ENCODE data around the gene STX10. TPM values are rescaled to one million over a fixed set of nuclear protein-coding genes. Genes with fewer than 3 reads are reported as not detected.

STX10 gene
- total RNA-seq, 6 experiments from 2014 or later: 18.2 to 41.5 (median 23.4) TPM

DNA sequence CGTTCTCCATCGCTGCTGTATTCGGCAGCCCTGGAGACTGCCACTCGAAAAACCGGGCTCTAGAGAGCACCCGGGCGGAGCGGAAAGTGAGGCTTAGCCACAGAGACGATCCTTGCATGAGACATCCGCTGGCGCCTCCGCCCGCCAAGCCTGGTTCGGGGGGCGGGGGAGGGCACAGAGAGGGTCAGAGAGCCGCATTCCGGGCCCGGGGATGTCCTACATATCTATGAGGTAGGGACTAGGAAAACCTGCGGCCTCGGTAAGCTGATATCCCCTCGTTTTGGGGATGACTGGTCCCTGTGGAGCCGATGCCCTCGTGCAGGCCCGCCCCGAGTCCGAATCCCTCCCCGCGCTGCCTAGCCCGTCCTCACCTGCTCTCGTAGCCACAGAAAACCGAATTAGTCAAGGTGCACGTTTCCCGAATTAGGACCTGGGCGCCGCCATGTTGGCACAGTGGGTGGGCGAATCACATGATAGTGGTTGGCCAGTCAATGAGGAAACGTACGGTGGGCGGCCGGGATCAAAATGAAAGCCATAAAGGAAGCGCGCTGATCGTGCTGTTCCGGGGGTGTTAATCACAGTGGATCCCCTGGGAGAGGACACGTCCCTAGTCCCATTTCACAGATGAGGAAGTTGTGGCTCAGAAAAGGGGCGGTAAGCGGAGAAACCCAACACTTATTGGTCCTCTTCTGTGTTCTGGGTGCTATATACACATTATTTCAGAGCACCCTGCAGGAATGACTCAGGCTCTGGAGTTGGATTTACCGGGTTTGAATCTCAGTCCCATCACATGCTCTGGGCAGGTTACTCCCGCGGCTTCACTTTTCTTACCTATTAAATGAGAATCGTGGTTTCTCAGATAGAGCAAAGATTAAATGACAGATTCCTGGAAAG, 33.6 kb downstream of the STX10 start, which contains the start of gene TRMT1:
TSS of gene TRMT1 (minus strand) at position 459 of the 894 bp plus-strand sequence. CDS start at position 118, 341 bp downstream.
- intact Hi-C loops (cut with DNase I): no loop called here
- Histone ChIP-seq H3K4me1 (peaks cover 0 to 16% (median 7%) of the 10 kb centered on the region in 4 donors), H3K9me3 (no peaks in the 10 kb centered on the region), H3K27me3 (no peaks in the 10 kb centered on the region), H3K27ac (peak within 1 kb of the TSS; percentile 17 to 56 (median 42)), H3K4me3 (peak within 1 kb of the TSS; percentile 97 to 99 (median 98)), H3K36me3 (peaks cover 0 to 18% (median 0%) of the 10 kb centered on the region in 4 donors)
- WGBS (ENCODE audit: insufficient coverage, low coverage, low lambda C conversion rate, missing lambda C conversion rate): 0% methylated on average over 15 of the region's 51 CpGs
- ATAC-seq (peak; percentile 69 to 85 (median 79)), DNase-seq (peak; percentile 91 to 95 (median 93))
- TF ChIP-seq POLR2A (IDR thresholded peaks at IDR 0.05): peak; percentile 15
- TF ChIP-seq, protein P1, sequence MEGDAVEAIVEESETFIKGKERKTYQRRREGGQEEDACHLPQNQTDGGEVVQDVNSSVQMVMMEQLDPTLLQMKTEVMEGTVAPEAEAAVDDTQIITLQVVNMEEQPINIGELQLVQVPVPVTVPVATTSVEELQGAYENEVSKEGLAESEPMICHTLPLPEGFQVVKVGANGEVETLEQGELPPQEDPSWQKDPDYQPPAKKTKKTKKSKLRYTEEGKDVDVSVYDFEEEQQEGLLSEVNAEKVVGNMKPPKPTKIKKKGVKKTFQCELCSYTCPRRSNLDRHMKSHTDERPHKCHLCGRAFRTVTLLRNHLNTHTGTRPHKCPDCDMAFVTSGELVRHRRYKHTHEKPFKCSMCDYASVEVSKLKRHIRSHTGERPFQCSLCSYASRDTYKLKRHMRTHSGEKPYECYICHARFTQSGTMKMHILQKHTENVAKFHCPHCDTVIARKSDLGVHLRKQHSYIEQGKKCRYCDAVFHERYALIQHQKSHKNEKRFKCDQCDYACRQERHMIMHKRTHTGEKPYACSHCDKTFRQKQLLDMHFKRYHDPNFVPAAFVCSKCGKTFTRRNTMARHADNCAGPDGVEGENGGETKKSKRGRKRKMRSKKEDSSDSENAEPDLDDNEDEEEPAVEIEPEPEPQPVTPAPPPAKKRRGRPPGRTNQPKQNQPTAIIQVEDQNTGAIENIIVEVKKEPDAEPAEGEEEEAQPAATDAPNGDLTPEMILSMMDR (IDR thresholded peaks at IDR 0.05): no peak

DNA sequence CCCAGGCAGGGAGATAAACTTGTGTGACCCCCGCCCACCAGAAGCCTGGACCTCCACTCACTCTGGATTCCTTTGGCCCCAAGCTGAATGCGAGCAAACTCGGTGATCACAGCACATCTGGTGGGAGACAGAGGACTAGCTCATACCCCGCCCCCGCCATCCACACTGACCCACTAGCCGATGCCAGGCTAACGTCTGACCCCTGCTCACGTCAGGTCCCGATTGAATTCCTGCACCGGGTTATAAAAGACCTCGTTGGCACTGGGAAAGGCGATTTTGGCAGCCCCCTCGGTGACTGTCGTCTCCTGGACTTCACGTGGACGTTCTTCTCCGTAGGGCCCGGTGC, 34.3 kb downstream of the STX10 start:
- Histone ChIP-seq H3K36me3 (peaks cover 0 to 18% (median 0%) of the 10 kb centered on the region in 4 donors), H3K4me3 (peak overlapping the region; percentile 97 to 99 (median 98)), H3K9me3 (no peaks in the 10 kb centered on the region), H3K27ac (peak overlapping the region in 2 of 3 donors; percentile 17 to 21), H3K27me3 (no peaks in the 10 kb centered on the region), H3K4me1 (peaks cover 0 to 16% (median 7%) of the 10 kb centered on the region in 4 donors)
- ATAC-seq: no peak
- WGBS (ENCODE audit: insufficient coverage, low coverage, low lambda C conversion rate, missing lambda C conversion rate): 29% methylated on average over 1 of the region's 18 CpGs
- TF ChIP-seq, protein P1 (IDR thresholded peaks at IDR 0.05): no peak
- TF ChIP-seq POLR2A (IDR thresholded peaks at IDR 0.05): no peak
- peak in 1 of 3 donors; percentile 46 for DNase-seq
- intact Hi-C loops (cut with DNase I): no loop called here

DNA sequence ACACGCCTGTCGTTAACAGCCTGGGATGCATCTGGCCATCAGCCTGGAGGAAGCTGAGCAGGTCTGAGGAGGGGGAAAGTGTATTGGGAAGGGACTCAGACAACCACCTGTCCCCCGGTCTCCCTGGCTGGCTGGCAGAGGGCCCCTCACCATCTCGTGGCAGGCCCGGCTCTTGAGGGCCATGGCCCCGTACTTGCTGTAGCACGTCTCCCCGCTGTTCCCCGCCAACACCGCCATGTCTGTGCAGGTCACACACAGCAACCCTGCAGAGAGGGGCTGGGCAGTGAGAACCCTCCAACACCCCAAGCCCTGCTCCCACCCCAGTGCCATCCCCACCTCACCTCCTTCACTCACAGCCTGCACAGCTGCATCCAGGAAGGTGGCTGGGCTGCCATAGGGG, 37.6 kb downstream of the STX10 start:
- WGBS (ENCODE audit: insufficient coverage, low coverage, low lambda C conversion rate, missing lambda C conversion rate): no CpG with 5 or more reads among the region's 10 CpGs
- DNase-seq (no peak), ATAC-seq (no peak)
- Histone ChIP-seq H3K9me3 (no peaks in the 10 kb centered on the region), H3K36me3 (peaks cover 0 to 18% (median 0%) of the 10 kb centered on the region in 4 donors), H3K4me1 (peaks cover 0 to 9% (median 3%) of the 10 kb centered on the region in 4 donors), H3K27ac (no peak overlapping the region), H3K27me3 (no peaks in the 10 kb centered on the region), H3K4me3 (no peak overlapping the region)
- intact Hi-C loops (cut with DNase I): no loop called here
- TF ChIP-seq POLR2A (IDR thresholded peaks at IDR 0.05): no peak
- TF ChIP-seq, protein P1 (IDR thresholded peaks at IDR 0.05): no peak

DNA sequence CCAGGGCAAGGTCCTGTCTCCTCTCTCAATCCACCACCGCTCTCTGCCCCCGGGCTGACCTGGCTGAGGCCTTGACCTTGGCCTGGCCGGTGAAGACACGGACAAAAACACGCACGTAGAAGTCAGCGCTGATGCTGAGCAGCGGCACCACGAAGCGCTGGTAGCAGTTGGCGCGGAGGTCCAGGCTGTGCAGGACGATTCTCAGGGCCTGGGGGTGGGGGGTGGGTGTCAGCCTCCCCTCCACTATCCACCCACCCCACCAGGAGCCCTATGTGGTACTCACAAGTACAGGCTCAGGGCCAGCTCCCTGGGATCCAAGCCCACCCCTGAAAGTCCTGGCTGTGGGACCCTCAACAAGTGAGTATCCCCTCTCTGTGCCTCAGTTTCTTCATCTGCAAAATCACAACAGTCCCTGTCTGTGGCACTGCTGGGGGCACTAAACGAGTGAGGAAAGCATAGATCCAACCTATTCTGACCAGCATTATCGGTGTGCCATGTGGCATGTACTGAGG, 40.0 kb downstream of the STX10 start:
- TF ChIP-seq POLR2A (IDR thresholded peaks at IDR 0.05): no peak
- TF ChIP-seq, protein P1 (IDR thresholded peaks at IDR 0.05): no peak
- Histone ChIP-seq H3K9me3 (no peaks in the 10 kb centered on the region), H3K27me3 (no peaks in the 10 kb centered on the region), H3K36me3 (peaks cover 0 to 18% (median 0%) of the 10 kb centered on the region in 4 donors), H3K27ac (no peak overlapping the region), H3K4me1 (no peaks in the 10 kb centered on the region), H3K4me3 (no peak overlapping the region)
- ATAC-seq (no peak), DNase-seq (no peak)
- no CpG with 5 or more reads among the region's 15 CpGs for WGBS (ENCODE audit: insufficient coverage, low coverage, low lambda C conversion rate, missing lambda C conversion rate)
- intact Hi-C loops (cut with DNase I): no loop called here
